GM23338 (cell line): Measurements from ENCODE around the gene DENND4A. TPM values are rescaled to one million over a fixed set of nuclear protein-coding genes. Genes with fewer than 3 reads are reported as not detected.

Source experiments
- ATAC-seq: fragments of 200-7000 bp; cut with Tn5 transposase; 3 replicates; pipeline ENCODE4 v1.9.1; 2020
- DNase-seq: peaks from one replicate; pipeline ENCODE4 v3.0.0-alpha.2; 2015; ENCODE audit warnings: low spot score
- H2AFZ ChIP-seq: fragments of 200-600 bp; sonication (generic); 2 replicates; pipeline ENCODE4 v1.8.0; 2016; ENCODE audit warnings: antibody characterized with exemption, mild to moderate bottlenecking, moderate library complexity
- H3F3A ChIP-seq: fragments of 200-600 bp; sonication (generic); replicated peaks from 2 replicates; pipeline ENCODE4 v1.8.0; 2017; ENCODE audit warnings: antibody characterized with exemption, mixed run types, low read depth
- H3K27ac ChIP-seq: fragments of 200-600 bp; sonication (generic); 2 replicates; pipeline ENCODE4 v1.6.1; 2016; ENCODE audit warnings: low read depth
- H3K27me3 ChIP-seq: fragments of 200-600 bp; sonication (generic); 2 replicates; pipeline ENCODE4 v1.8.0; 2016; ENCODE audit warnings: mild to moderate bottlenecking, mixed run types, moderate library complexity; ENCODE audit not compliant: insufficient read depth
- H3K36me3 ChIP-seq: fragments of 200-600 bp; sonication (generic); 2 replicates; pipeline ENCODE4 v1.8.0; 2016; ENCODE audit warnings: mild to moderate bottlenecking; ENCODE audit not compliant: insufficient read depth
- H3K4me1 ChIP-seq: fragments of 200-600 bp; sonication (generic); 2 replicates; pipeline ENCODE4 v1.8.0; 2016; ENCODE audit warnings: mild to moderate bottlenecking, moderate library complexity; ENCODE audit not compliant: insufficient read depth
- H3K4me2 ChIP-seq: fragments of 200-600 bp; sonication (generic); 2 replicates; pipeline ENCODE4 v1.7.1; 2017; ENCODE audit warnings: mixed run types
- H3K4me3 ChIP-seq: fragments of 200-600 bp; sonication (generic); 2 replicates; pipeline ENCODE4 v1.6.1; 2016; ENCODE audit warnings: mixed run types
- H3K79me2 ChIP-seq: fragments of 200-600 bp; sonication (generic); replicated peaks from 2 replicates; pipeline ENCODE4 v1.8.0; 2017; ENCODE audit warnings: mild to moderate bottlenecking; ENCODE audit not compliant: insufficient read depth
- H3K9me2 ChIP-seq: fragments of 200-600 bp; sonication (generic); 2 replicates; pipeline ENCODE4 v1.8.0; 2017; ENCODE audit not compliant: insufficient read depth
- H4K20me1 ChIP-seq: fragments of 200-600 bp; sonication (generic); replicated peaks from 2 replicates; pipeline ENCODE4 v1.8.0; 2017; ENCODE audit warnings: mild to moderate bottlenecking; ENCODE audit not compliant: insufficient read depth
- H3K27ac Mint-ChIP-seq: 2 replicates; pipeline ENCODE4 v1.8.0; 2020; ENCODE audit warnings: inconsistent platforms, mild to moderate bottlenecking, moderate library complexity, mixed read lengths
- H3K27me3 Mint-ChIP-seq: 3 replicates; pipeline ENCODE4 v1.8.0; 2022; ENCODE audit warnings: low read depth, mild to moderate bottlenecking, moderate library complexity, mixed read lengths, inconsistent platforms; ENCODE audit not compliant: insufficient read depth, poor library complexity
- H3K36me3 Mint-ChIP-seq: 3 replicates; pipeline ENCODE4 v1.8.0; 2021; ENCODE audit warnings: low read depth, mild to moderate bottlenecking, inconsistent platforms, moderate library complexity, mixed read lengths
- H3K4me1 Mint-ChIP-seq: 3 replicates; pipeline ENCODE4 v1.8.0; 2020; ENCODE audit warnings: mild to moderate bottlenecking, inconsistent platforms, mixed read lengths
- H3K4me3 Mint-ChIP-seq: 3 replicates; pipeline ENCODE4 v1.8.0; 2021; ENCODE audit warnings: moderate library complexity, mild to moderate bottlenecking, inconsistent platforms, mixed read lengths
- H3K9me3 Mint-ChIP-seq: 3 replicates; pipeline ENCODE4 v1.8.0; 2020; ENCODE audit warnings: moderate library complexity, mild to moderate bottlenecking, inconsistent platforms, mixed read lengths
- CTCF ChIP-seq, 2 experiments: fragments of 200-600 bp in 1 of 2; sonication (generic) in 1 of 2; conservative IDR thresholded peaks; 2 replicates each; pipeline versions ENCODE4 v1.5.1 to v1.6.1; 2016 to 2017; ENCODE audit warnings: antibody characterized with exemption in 2 of 2, low read depth in 2 of 2, mild to moderate bottlenecking in 2 of 2, moderate library complexity in 1 of 2
- EZH2 ChIP-seq: fragments of 200-600 bp; sonication (generic); IDR thresholded peaks from one replicate; pipeline ENCODE4 v1.8.0; 2017; ENCODE audit warnings: antibody characterized with exemption, mild to moderate bottlenecking, low read depth; ENCODE audit not compliant: unreplicated experiment
- POLR2AphosphoS5 ChIP-seq: IDR thresholded peaks from 2 replicates; pipeline ENCODE4 v1.6.1; 2016; ENCODE audit warnings: antibody characterized with exemption, low read depth
- ZNF331 ChIP-seq: fragments of 250-450 bp; sonication (Bioruptor Pico); IDR thresholded peaks from 2 replicates; pipeline ENCODE4 v1.5.0; 2020; ENCODE audit warnings: low read depth, mild to moderate bottlenecking, moderate library complexity
- polyA plus RNA-seq: library from polyadenylated mRNA; unstranded; fragments of >200 nt; fragmentation: Nextera tagmentation; extraction: Ambion mirVana; gene quantifications from 2 replicates; pipeline ENCODE4 v1.2.1, GENCODE V29; 2016
- total RNA-seq: library from RNA; depleted of rRNA; stranded (reverse); fragments of >200 nt; shearing (Covaris generic); gene quantifications from 2 replicates; pipeline ENCODE4 v1.2.3, GENCODE V29; 2014
- TF ChIP-seq, protein P1 (sequence below): fragments of 250-450 bp; sonication (Bioruptor Pico); IDR thresholded peaks from 2 replicates; pipeline ENCODE4 v1.5.0; 2020; ENCODE audit warnings: mild to moderate bottlenecking, moderate library complexity
- TF ChIP-seq, protein P2 (sequence below): IDR thresholded peaks from one replicate; pipeline ENCODE4 v1.6.1; 2018; ENCODE audit warnings: antibody characterized with exemption; ENCODE audit not compliant: unreplicated experiment

Gene DENND4A
- total and polyA plus RNA-seq, 2 experiments from 2014 or later = 3.4 to 9.0 TPM

GRCh38 chr15:65829130-65829764 lies 37.2 kb upstream of the DENND4A start:
- no peak overlapping the region for H3K4me2 ChIP-seq
- peak overlapping the region; percentile 19; the same call in 1 of the 2 replicates for H2AFZ ChIP-seq
- TF ChIP-seq CTCF (conservative IDR thresholded peaks at IDR 0.05; ENCODE audit: low read depth in 2 of 2) = peak; percentile 53 to 59
- TF ChIP-seq, protein P1, sequence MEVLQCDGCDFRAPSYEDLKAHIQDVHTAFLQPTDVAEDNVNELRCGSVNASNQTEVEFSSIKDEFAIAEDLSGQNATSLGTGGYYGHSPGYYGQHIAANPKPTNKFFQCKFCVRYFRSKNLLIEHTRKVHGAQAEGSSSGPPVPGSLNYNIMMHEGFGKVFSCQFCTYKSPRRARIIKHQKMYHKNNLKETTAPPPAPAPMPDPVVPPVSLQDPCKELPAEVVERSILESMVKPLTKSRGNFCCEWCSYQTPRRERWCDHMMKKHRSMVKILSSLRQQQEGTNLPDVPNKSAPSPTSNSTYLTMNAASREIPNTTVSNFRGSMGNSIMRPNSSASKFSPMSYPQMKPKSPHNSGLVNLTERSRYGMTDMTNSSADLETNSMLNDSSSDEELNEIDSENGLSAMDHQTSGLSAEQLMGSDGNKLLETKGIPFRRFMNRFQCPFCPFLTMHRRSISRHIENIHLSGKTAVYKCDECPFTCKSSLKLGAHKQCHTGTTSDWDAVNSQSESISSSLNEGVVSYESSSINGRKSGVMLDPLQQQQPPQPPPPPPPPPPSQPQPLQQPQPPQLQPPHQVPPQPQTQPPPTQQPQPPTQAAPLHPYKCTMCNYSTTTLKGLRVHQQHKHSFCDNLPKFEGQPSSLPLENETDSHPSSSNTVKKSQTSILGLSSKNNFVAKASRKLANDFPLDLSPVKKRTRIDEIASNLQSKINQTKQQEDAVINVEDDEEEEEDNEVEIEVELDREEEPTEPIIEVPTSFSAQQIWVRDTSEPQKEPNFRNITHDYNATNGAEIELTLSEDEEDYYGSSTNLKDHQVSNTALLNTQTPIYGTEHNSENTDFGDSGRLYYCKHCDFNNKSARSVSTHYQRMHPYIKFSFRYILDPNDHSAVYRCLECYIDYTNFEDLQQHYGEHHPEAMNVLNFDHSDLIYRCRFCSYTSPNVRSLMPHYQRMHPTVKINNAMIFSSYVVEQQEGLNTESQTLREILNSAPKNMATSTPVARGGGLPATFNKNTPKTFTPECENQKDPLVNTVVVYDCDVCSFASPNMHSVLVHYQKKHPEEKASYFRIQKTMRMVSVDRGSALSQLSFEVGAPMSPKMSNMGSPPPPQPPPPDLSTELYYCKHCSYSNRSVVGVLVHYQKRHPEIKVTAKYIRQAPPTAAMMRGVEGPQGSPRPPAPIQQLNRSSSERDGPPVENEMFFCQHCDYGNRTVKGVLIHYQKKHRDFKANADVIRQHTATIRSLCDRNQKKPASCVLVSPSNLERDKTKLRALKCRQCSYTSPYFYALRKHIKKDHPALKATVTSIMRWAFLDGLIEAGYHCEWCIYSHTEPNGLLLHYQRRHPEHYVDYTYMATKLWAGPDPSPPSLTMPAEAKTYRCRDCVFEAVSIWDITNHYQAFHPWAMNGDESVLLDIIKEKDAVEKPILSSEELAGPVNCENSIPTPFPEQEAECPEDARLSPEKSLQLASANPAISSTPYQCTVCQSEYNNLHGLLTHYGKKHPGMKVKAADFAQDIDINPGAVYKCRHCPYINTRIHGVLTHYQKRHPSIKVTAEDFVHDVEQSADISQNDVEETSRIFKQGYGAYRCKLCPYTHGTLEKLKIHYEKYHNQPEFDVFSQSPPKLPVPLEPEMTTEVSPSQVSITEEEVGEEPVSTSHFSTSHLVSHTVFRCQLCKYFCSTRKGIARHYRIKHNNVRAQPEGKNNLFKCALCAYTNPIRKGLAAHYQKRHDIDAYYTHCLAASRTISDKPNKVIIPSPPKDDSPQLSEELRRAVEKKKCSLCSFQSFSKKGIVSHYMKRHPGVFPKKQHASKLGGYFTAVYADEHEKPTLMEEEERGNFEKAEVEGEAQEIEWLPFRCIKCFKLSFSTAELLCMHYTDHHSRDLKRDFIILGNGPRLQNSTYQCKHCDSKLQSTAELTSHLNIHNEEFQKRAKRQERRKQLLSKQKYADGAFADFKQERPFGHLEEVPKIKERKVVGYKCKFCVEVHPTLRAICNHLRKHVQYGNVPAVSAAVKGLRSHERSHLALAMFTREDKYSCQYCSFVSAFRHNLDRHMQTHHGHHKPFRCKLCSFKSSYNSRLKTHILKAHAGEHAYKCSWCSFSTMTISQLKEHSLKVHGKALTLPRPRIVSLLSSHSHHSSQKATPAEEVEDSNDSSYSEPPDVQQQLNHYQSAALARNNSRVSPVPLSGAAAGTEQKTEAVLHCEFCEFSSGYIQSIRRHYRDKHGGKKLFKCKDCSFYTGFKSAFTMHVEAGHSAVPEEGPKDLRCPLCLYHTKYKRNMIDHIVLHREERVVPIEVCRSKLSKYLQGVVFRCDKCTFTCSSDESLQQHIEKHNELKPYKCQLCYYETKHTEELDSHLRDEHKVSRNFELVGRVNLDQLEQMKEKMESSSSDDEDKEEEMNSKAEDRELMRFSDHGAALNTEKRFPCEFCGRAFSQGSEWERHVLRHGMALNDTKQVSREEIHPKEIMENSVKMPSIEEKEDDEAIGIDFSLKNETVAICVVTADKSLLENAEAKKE (CRISPR knock-in tag) = no peak
- no peak for ATAC-seq
- Mint-ChIP-seq H3K27me3 (peaks cover 10% of the 10 kb centered on the region), H3K36me3 (no peaks in the 10 kb centered on the region), H3K4me1 (peaks cover 43% of the 10 kb centered on the region), H3K4me3 (no peak overlapping the region), H3K9me3 (peaks cover 2% of the 10 kb centered on the region; the same call in 1 of the 3 replicates), H3K27ac (no peak overlapping the region)
- H3K27me3 ChIP-seq = no peaks in the 10 kb centered on the region
- no peak overlapping the region for H3K4me3 ChIP-seq
- H3F3A ChIP-seq = no peaks in the 10 kb centered on the region; the same call in 1 of the 2 replicates
- peaks cover 29% of the 10 kb centered on the region for H3K4me1 ChIP-seq
- H3K36me3 ChIP-seq = no peaks in the 10 kb centered on the region
- DNase-seq = peak; percentile 62
- no peaks in the 10 kb centered on the region for H3K79me2 ChIP-seq
- no peaks in the 10 kb centered on the region for H3K9me2 ChIP-seq
- H3K27ac ChIP-seq = no peak overlapping the region
- no peaks in the 10 kb centered on the region for H4K20me1 ChIP-seq

DNA sequence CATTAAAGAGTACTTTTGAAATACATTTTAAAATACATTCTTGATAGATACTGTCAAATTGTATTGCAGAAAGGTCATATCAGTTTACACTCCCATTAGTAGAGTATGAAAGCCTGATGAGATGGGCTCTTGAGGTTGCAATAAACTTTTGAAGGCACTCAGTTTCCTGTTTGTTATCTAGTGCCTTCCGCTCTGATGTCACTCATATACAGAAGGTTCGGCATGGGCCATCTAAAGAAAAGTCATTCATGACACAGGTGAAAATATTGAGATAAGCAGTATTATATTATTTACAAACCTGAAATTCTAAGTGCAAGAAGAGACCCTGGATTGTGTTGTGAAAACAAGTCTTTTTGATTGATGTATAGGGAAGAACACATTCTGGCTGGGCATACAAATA lies 36.5 kb upstream of the DENND4A start:
- no peaks in the 10 kb centered on the region for H3K27me3 ChIP-seq
- H3K4me1 Mint-ChIP-seq = peaks cover 40% of the 10 kb centered on the region
- no peak for ATAC-seq
- peaks cover 10% of the 10 kb centered on the region for H3K27me3 Mint-ChIP-seq
- H3K9me2 ChIP-seq = no peaks in the 10 kb centered on the region
- no peaks in the 10 kb centered on the region for H3K36me3 ChIP-seq
- peaks cover 23% of the 10 kb centered on the region for H3K4me1 ChIP-seq
- no peaks in the 10 kb centered on the region; the same call in 1 of the 2 replicates for H3F3A ChIP-seq
- no peaks in the 10 kb centered on the region for H3K79me2 ChIP-seq
- DNase-seq = no peak
- H3K36me3 Mint-ChIP-seq = no peaks in the 10 kb centered on the region
- no peak overlapping the region for H3K4me2 ChIP-seq
- peaks cover 2% of the 10 kb centered on the region; the same call in 1 of the 3 replicates for H3K9me3 Mint-ChIP-seq
- no peak overlapping the region for H3K4me3 ChIP-seq
- H3K4me3 Mint-ChIP-seq = no peak overlapping the region
- no peak overlapping the region for H3K27ac ChIP-seq
- no peak overlapping the region for H3K27ac Mint-ChIP-seq
- H2AFZ ChIP-seq = no peak overlapping the region
- no peaks in the 10 kb centered on the region for H4K20me1 ChIP-seq
- TF ChIP-seq CTCF (conservative IDR thresholded peaks at IDR 0.05; ENCODE audit: low read depth in 2 of 2) (no peak), EZH2 (no peak), POLR2AphosphoS5 (no peak), ZNF331 (no peak)
- TF ChIP-seq, protein P2, sequence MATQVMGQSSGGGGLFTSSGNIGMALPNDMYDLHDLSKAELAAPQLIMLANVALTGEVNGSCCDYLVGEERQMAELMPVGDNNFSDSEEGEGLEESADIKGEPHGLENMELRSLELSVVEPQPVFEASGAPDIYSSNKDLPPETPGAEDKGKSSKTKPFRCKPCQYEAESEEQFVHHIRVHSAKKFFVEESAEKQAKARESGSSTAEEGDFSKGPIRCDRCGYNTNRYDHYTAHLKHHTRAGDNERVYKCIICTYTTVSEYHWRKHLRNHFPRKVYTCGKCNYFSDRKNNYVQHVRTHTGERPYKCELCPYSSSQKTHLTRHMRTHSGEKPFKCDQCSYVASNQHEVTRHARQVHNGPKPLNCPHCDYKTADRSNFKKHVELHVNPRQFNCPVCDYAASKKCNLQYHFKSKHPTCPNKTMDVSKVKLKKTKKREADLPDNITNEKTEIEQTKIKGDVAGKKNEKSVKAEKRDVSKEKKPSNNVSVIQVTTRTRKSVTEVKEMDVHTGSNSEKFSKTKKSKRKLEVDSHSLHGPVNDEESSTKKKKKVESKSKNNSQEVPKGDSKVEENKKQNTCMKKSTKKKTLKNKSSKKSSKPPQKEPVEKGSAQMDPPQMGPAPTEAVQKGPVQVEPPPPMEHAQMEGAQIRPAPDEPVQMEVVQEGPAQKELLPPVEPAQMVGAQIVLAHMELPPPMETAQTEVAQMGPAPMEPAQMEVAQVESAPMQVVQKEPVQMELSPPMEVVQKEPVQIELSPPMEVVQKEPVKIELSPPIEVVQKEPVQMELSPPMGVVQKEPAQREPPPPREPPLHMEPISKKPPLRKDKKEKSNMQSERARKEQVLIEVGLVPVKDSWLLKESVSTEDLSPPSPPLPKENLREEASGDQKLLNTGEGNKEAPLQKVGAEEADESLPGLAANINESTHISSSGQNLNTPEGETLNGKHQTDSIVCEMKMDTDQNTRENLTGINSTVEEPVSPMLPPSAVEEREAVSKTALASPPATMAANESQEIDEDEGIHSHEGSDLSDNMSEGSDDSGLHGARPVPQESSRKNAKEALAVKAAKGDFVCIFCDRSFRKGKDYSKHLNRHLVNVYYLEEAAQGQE = no peak
